Right lung (tissue), 5 donors: ENCODE data around the gene BLNK. TPM values are rescaled to one million over a fixed set of nuclear protein-coding genes. Genes with fewer than 3 reads are reported as not detected.

Source experiments
- DNase-seq, 2 donors: peaks; one replicate each; pipeline ENCODE4 v3.0.0-alpha.2; 2013
- polyA plus RNA-seq, 5 donors: library from polyadenylated mRNA; unstranded; fragments of 120-200 nt; gene quantifications; one replicate each; pipeline versions ENCODE4 v1.2.1 to v1.2.3, GENCODE V29; 2013; ENCODE audit warnings: inconsistent platforms in 1 of 5, low replicate concordance in 1 of 5; ENCODE audit not compliant: insufficient read length in 5 of 5, insufficient read depth in 1 of 5

The BLNK gene
- polyA plus RNA-seq, 5 donors: 11.2 to 17.7 (median 16.9) TPM

- DNase-seq: no peak
Measured at GRCh38 chr10:96289218-96289910, 18.0 kb upstream of the BLNK start.

DNA sequence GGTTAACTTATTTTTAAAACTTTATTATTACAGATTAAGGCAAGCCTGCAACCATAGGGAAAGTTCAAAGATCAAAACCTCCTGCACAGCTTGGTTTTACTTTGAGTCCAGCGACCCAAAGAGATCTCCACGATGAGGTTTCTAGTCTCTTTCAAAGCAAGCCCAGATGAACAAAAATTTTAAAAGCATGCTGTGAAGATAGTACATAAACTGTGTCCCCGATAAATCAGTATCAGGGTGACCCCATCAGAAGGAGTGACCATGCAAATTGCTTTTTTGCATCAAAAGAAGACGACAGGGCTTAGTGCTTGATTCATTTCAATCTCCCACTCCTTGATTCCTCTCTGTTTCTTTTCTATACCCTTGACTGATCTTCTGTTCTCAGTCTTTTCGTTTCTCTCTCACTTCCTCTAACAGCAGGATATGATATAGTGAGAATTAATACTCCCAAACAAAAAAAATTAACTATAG, 16.8 kb upstream of the BLNK start:
- no peak for DNase-seq

DNA sequence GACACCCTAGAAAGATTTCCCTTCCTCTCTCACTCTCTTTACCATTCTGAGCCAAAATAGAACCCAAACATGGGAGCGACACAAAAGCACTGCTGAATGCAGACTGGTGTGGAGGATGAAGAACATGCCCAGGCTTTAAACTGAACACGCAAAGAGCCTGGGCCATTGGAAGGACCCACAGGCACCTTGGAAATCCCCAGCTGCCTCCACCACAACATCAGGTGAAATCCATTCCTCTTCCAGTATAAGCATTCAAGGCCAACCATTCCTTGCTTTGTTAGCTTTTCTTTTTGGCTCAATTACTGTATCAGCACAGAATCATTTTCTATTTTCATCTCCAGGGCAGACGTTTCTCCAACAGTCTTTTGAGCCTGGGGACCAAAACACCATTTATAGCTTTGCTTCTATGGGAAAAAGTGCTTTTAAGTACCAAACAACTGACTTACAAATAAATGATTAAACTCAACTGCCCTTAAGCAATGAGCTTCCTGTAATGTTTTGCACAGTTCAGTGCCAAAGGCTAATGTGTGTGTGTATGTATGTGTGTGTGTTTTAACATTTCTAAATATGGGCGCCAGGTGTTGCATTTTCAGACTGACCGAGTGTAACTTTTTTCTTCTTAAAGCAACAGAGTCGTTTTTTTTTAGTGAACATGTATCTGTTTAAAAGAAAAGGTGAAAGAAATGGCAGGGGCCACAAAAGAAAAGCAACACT, 16.2 kb upstream of the BLNK start:
- peak; percentile 51 to 55 for DNase-seq

DNA sequence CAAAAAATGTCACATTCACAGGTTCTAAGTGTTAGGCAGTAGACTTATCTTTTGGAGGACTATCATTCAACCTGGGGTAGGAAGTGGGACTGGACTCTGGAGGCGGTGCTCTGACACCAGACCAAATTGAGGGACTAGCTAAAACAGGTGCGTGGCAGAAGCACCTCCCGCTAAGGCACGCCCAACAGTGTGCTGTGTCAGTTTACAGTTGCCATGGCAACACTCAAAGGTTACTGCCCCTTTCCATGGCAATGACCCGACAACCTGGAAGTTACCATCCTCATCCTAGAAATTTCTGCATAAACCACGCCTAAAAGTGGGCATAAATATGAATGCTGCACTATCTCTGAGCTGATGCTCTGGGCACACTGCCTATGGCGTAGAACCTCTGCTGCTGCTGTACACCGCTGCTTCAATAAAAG, 14.0 kb upstream of the BLNK start:
- DNase-seq: no peak

GRCh38 chr10:96283756-96284155, 12.4 kb upstream of the BLNK start:
- no peak for DNase-seq

DNA sequence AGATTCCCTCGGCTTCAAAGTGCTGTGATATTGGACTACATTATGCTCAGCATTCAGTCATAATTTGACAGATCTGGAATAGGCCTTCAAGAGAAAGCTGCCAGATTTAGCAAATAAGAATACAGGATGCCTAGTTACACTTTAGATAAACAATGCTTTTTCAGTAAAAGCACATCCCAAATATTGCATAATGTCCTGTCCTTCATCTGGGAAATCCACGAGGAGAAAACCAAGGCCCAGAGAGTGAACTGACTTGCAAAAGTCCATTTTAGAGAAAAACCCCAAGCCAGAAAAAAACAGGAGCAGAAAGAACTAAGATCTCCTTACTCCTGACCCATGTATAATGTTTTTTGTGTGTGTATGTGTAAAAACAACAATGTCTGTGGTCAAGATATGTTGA, 12.0 kb upstream of the BLNK start:
- DNase-seq: no peak

DNA sequence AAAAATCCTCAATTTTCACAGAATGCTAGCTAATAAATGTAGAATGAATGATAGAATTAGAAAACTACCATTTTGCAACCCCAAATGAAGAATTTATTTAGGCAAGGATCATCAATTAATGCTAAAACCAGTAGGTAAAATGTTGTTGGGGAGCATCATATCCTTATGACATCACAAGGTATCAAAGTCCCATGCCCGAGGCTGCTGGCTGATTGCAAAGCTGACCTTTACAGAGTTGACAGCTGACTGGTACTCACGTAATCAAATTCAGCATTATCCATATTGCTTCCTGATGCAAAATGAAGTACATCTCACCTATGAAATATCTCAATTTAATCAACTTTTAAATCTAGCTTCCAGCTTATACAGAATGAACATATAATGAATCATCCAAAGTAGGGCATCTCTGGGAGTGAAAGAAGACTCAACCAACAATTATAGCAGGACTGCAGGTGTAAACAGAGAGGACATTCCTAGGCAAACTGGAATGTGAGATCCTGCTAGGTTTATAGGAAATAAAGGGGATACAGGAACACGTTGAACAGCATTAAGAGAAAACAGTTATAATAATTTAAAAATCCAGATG, 10.2 kb upstream of the BLNK start:
- no peak for DNase-seq

DNA sequence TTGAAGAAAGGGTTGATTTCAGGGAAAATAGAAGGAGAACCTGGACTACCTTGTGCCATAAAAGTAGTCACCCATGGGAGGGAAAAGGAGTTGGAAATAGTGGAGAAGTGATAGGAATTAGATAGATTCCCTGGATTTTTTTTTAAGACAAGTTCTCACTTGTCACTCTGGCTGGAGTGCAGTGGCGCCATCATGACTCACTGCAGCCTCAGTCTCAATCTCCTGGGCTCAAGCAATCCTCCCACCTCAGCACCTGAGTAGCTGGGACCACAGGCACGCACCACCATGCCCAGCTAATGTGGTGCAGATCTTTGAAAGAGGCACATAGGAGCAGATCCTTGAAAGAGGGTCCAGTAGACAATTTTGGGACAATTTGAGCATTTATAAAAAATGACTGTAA, 9.5 kb upstream of the BLNK start:
- DNase-seq: no peak

GRCh38 chr10:96279191-96279641, 7.8 kb upstream of the BLNK start:
- no peak for DNase-seq

DNA sequence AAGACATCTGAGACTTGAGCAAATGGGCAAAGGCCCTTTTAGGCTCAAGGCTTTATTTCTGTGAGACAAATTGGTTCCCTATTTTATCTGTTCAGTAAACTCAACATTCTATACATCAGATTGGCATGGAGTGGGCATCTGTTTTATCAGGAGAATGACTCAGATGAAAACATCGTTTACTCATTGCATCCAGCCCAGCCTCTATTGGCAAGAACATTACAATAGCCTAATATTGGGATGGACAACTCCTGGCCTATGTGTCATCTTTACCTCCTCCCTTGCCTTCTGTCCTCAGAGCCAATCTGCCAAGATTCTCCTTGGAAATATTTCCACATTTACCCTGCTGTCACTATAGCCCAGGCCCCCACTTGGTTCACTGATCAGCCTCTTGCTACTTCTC, 5.5 kb upstream of the BLNK start:
- DNase-seq: no peak

DNA sequence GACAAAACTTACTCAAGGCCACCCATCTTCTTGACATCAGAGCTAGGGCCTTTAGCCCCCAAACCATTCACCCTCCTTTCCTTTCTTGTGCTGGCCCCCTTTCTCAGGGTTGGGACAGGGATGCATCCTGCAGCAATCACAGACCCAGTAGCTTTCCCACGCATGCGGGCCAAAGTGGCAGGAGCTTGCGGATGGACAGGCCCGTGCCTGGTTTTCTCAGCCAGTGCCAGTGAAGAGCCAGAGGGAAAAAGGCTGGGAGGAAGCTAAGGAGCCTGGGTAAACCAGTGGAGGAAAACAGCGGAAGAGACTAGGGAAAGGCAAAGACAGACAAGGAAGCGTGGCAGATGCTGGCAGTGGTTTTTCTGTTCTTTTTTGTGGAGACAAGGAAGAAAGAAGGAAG, 5.1 kb upstream of the BLNK start:
- no peak for DNase-seq

- DNase-seq: no peak
Measured at GRCh38 chr10:96275685-96276418, 4.5 kb upstream of the BLNK start.

DNA sequence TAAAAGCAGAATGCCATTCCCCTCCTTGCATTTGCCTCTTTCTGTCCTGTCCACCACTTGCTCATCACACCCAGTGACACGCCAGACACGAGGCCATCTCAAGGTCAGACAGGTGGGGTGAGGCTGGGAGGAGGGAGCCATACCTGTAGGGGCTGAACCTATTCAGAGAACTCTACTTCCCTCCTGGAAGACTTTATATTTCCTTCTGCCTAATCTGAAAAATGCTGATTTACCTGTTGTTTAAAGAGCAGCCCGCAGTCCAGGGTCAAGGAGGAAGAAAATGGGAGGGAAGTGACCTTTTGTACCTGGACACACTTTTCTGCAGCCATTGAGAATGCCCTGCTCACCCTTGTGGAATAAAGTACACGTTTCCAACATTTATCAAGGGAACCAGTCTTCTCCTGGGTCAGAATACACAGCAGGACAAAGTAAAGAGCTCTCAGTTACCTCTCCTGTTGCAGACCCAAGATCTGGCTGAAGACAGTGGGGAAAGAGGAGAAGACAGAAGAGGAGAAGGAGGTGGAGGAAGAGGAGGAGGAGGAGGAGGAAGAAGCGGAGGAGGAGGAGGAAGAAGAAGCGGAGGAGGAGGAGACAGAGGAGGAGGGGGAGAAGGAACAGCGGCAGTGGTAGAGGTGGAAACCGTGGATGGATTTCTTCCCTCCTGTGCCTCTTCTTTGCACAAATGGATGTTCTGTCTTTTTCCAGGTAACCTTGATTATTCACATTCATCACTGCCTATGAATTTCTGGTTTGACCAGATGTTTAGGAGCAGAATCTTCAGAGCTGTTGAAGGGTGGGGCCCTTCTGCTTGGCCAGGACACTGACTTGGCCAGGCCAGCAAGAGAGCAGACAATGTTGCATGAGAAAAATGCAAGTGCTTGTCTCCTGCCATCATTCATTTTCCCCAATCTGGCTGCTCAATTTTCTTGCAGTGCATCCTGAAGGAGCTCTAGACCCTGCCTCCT, 1.2 kb upstream of the BLNK start:
- DNase-seq: no peak

GRCh38 chr10:96270571-96270970, 798 bp downstream of the BLNK start:
- no peak for DNase-seq

- no peak for DNase-seq
Measured at GRCh38 chr10:96269438-96270300, 1.7 kb downstream of the BLNK start.

GRCh38 chr10:96268341-96268909, 2.9 kb downstream of the BLNK start:
- DNase-seq: no peak

DNA sequence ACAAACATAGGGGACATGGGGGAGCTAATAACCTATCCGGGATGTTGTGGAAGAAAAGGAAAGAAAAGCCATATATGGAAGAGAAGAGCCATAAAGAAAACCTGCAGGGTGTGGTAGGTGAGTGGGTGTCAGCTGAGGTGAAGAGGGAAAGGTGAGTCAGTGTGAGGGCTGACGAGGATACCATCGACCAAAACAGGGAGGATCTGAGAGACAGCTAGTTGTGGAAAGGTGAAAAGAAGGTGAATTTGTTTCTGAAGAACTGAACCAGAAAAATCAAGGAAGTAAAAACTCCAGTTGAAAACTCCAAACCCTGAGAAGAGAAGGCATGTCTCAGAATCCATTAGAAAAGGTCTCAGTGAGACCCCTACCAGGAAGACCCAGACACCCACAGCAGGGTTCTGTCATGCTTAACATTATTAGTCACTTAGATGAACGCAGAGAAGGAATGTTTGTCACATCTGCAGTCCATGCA, 4.1 kb downstream of the BLNK start:
- DNase-seq: no peak

DNA sequence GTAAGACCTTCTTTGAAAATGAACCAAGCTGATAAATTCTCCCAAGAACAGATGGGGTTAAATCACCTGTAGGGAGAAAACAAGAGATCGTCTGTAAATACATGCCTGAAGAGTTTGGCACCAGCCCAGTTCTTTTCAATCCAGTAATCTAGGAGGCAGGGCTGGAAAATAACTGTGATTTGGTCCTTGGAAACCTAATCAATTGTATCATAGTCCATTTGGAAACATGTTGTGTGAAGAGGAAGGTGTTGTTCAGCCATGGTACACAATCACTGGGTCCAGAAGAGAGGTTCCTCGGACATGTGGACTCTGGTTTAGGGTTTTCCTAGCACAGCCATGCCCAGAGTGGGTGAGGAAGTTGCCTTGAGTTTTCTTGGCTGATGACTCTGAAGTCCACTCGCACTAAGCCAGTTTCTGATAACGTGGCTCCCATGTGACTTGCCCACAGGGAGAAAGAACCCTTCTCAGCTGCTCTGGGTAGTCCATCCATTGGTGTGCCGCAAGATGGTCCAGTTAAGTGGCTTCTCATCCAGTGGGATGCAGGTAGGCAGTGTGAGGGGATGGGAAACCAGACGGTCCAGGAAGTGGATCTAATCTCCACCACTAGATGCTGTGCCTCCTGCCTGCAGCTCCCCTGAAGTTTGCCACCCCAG, 5.1 kb downstream of the BLNK start:
- DNase-seq: no peak

DNA sequence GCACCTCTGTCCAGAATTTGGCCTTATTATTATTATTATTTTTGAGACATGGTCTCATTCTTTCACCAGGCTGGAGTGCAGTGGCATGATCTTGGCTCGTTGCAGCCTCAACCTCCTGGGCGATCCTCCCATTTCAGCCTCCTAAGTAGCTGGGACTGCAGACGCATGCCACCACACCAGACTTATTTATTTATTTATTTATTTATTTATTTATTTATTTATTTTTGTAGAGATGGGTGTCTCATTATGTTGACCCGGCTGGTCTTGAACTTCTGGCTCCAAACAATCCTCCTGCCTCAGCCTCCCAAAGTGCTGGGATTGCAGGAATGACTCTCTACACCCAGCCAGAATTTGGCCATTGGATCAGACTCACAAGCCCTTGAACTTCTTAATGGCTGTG, 6.4 kb downstream of the BLNK start:
- DNase-seq: no peak
